HFF-Myc (cell line): ENCODE measurements around the gene NOS1.

Experiments used
- DNase-seq: peaks from one replicate; pipeline ENCODE4 v3.0.0-alpha.2; 2011; ENCODE audit warnings: low read depth; ENCODE audit errors: extremely low read depth
- H3K4me3 ChIP-seq: replicated peaks from 2 replicates; pipeline ENCODE4 v1.5.1; 2011; ENCODE audit warnings: low read depth, mild to moderate bottlenecking, control low read depth, low read length
- TF ChIP-seq, protein P1 (sequence below): IDR thresholded peaks from 2 replicates; pipeline ENCODE4 v1.5.1; 2012; ENCODE audit warnings: mild to moderate bottlenecking, low read depth, low read length, control low read depth; ENCODE audit errors: missing control alignments

Gene NOS1

DNA sequence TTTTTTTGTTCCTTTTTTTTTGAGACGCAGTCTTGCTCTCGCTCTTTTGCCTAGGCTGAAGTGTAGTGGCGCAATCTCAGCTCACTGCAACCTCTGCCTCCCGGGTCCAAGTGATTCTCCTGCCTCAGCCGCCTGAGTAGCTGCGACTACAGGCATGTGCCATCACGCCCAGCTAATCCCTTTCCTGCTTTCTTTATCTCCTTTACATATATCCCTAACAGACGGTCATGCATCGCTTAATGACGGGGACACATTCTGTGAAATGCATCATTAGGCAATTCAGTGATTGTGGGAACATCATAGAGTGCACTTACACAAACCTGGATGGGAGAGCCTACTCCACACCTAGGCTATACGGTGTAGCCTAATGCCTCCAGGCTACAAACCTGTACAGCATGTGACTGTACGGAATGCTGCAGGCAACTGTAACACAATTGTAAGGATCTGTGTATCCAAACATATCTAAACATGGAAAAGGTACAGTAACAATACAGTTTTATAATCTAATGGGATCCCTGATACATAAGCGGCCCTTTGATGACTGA is 32.8 kb downstream of the NOS1 start:
- TF ChIP-seq, protein P1, sequence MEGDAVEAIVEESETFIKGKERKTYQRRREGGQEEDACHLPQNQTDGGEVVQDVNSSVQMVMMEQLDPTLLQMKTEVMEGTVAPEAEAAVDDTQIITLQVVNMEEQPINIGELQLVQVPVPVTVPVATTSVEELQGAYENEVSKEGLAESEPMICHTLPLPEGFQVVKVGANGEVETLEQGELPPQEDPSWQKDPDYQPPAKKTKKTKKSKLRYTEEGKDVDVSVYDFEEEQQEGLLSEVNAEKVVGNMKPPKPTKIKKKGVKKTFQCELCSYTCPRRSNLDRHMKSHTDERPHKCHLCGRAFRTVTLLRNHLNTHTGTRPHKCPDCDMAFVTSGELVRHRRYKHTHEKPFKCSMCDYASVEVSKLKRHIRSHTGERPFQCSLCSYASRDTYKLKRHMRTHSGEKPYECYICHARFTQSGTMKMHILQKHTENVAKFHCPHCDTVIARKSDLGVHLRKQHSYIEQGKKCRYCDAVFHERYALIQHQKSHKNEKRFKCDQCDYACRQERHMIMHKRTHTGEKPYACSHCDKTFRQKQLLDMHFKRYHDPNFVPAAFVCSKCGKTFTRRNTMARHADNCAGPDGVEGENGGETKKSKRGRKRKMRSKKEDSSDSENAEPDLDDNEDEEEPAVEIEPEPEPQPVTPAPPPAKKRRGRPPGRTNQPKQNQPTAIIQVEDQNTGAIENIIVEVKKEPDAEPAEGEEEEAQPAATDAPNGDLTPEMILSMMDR: no peak
- no peak overlapping the region for H3K4me3 ChIP-seq
- DNase-seq: no peak

DNA sequence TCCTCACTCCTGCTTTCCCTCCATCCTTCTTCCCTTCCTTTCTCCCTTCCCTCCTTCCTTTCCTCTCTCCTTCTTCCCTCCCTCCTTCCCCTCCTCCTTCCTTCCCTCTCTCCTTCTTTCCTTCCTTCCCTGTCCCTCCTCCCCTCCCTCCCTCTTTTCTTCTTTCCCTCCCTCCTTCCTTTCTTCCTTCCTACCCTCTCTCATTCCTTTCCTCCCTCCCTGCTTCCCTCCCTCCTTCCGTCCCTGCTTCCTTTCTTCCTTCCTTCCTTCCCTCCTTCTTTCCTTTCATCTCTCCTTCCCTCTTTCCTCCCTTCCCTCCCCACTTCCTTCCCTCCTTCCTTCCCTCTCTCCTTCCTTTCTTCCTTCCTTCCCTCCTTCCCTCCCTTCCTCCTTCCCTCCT is 39.0 kb downstream of the NOS1 start:
- no peak for DNase-seq
- TF ChIP-seq, protein P1: no peak

DNA sequence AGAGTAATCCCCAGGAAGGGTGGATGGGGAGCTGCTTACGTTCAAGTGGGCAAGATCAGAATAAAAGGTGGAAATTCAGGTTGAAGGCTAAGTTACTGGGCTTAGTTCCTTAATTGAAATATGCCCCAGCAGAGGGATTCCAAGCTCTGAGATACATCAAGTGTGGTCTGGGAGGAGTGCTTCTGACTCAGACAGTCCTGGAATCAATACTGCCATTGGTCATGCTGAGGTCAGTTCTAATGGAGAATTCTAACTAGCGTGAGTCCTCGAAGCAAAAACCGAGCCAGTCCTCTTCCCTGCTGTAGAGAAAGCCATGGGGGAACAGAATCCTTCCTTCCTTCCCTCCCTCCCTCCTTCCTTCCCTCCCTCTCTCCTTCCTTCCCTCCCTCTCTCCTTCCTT is 39.9 kb downstream of the NOS1 start:
- TF ChIP-seq, protein P1: no peak
- no peak overlapping the region for H3K4me3 ChIP-seq
- no peak for DNase-seq

More for the DNA sequence above, 39.0 kb downstream of the NOS1 start:
- no peak overlapping the region for H3K4me3 ChIP-seq

DNA sequence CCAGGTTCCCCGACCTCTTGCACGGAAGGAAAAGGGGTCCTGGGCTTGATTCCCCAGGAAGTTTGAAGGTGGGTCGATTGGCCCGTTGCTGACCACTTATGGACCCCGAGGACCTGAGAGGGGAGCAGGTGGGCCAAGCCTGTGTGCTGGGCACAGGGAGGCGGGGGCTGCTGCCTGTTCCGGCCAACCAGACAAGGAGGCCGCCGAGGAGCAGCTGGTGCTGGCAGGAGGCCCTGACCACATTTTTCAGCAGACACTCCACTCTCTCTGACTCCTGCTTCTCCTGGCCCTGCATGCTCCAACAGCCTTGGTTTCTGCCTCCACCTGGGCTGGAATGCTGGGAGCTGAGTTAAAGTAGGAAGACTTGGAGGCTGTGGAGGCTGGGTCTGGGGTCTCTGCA is 42.8 kb downstream of the NOS1 start:
- TF ChIP-seq, protein P1: no peak
- no peak for DNase-seq
- no peak overlapping the region for H3K4me3 ChIP-seq

DNA sequence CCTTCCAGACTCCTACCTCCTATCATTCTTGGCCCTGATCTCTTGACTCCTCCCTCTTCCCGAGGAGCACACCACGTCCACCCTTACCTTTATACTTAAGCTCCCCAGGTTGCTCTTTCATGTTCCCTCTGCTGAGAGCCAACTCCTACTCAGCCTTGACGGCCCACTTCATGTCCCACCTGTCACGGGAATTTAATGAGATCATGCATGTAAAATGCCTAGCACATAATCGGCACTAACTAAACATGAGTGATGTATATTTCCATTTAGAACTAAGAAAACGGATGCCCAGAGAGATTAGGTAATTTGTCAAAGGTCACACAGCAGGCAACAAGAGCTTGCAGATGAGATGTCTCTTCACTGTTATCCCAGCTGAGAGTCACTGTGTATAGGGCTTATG is 45.1 kb downstream of the NOS1 start:
- no peak overlapping the region for H3K4me3 ChIP-seq
- TF ChIP-seq, protein P1: no peak
- no peak for DNase-seq

DNA sequence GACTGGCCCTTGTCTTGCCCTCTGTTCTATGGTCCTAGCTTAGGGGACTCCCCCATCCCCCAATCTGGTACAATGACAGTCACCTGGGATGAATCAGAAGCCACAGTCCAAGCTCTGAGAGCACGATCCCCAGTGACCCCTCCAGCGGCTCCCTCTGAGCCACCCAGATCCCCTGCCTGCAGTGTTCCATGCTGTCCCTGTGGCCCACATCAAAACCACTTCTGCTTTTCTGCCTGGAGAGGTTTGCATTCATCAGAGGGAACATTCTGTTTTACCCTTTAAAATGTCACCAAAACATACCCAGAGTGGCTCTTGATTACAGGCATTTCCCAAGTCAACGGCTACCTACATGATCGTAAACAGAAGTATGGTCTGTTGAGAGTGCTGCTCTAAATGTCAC is 47.5 kb downstream of the NOS1 start:
- TF ChIP-seq, protein P1: no peak
- no peak overlapping the region for H3K4me3 ChIP-seq
- DNase-seq: no peak

DNA sequence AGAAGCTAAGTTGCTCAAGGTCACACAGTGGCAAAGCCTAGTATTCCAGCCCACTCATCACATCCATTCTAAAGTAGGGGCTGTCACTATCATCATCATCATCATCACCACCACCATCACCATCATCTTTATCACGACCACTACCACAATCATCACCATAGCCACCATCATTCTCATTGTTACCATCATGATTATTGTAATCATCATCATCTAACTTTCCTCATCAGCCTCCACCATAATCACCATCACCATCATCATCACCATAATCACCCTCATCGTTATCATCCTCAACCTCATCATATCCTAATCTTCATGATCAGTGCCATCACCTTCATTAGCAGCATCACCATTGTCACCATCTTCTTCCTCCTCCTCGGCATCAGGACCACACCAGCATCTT is 48.7 kb downstream of the NOS1 start:
- no peak overlapping the region for H3K4me3 ChIP-seq
- TF ChIP-seq, protein P1: no peak
- no peak for DNase-seq
